ENCODE measurements around the gene TTLL13.
"Not testable (repeated sequence)": the region's sequence is repeated elsewhere in the genome, so short reads cannot be mapped to it uniquely, and the experiment has no call there.

DNA sequence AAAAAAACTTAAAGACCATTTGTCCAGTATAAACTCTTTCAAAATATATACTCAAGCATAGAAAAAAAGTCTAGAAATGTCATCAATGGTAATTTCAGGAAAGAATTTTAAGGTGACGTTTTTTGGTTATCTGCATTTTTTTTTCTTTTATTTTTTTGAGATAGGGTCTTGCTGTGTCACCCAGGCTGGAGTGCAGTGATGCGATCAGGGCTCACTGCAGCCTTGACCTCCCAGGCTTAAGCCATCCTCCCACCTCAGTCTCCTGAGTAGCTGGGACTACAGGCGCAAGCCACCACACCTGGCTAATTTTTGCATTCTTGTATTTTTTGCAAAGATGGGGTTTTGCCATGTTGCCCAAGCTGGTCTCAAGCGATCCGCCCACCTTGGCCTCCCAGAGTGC is 31.4 kb downstream of the TTLL13 start:
- TF ChIP-seq, protein P1, sequence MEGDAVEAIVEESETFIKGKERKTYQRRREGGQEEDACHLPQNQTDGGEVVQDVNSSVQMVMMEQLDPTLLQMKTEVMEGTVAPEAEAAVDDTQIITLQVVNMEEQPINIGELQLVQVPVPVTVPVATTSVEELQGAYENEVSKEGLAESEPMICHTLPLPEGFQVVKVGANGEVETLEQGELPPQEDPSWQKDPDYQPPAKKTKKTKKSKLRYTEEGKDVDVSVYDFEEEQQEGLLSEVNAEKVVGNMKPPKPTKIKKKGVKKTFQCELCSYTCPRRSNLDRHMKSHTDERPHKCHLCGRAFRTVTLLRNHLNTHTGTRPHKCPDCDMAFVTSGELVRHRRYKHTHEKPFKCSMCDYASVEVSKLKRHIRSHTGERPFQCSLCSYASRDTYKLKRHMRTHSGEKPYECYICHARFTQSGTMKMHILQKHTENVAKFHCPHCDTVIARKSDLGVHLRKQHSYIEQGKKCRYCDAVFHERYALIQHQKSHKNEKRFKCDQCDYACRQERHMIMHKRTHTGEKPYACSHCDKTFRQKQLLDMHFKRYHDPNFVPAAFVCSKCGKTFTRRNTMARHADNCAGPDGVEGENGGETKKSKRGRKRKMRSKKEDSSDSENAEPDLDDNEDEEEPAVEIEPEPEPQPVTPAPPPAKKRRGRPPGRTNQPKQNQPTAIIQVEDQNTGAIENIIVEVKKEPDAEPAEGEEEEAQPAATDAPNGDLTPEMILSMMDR (conservative IDR thresholded peaks at IDR 0.05 in 1 of 2, IDR thresholded peaks at IDR 0.05 in 1 of 2; ENCODE audit: low read depth in 1 of 2, low read length in 2 of 2), result not testable (repeated sequence)
- not testable (repeated sequence) for TF ChIP-seq EZH2 (IDR thresholded peaks at IDR 0.05; ENCODE audit: low read length, missing control alignments)
